ENCODE measurements around the gene IP6K3.

DNA sequence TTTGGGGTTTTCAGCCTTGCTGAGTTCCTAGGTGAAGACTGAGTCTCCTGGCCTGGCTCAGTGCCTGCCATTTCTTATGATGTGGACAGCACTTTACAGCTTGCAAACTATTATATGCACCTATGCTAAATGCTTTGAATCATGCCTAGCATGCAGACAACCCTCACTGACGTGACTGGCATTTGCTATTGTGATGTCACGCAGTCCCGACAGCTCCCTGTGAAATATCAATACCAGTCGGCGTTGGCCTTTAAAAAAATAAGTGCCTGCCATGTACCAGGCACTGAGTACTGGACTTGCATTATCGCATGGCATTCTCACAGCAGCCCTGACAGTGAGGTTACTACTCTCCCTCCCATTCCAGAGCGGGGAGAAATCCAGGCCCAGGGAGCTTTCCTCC is 70.7 kb downstream of the IP6K3 start:
- TF ChIP-seq, protein P1, sequence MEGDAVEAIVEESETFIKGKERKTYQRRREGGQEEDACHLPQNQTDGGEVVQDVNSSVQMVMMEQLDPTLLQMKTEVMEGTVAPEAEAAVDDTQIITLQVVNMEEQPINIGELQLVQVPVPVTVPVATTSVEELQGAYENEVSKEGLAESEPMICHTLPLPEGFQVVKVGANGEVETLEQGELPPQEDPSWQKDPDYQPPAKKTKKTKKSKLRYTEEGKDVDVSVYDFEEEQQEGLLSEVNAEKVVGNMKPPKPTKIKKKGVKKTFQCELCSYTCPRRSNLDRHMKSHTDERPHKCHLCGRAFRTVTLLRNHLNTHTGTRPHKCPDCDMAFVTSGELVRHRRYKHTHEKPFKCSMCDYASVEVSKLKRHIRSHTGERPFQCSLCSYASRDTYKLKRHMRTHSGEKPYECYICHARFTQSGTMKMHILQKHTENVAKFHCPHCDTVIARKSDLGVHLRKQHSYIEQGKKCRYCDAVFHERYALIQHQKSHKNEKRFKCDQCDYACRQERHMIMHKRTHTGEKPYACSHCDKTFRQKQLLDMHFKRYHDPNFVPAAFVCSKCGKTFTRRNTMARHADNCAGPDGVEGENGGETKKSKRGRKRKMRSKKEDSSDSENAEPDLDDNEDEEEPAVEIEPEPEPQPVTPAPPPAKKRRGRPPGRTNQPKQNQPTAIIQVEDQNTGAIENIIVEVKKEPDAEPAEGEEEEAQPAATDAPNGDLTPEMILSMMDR (IDR thresholded peaks at IDR 0.05) = no peak
- TF ChIP-seq, protein P2, sequence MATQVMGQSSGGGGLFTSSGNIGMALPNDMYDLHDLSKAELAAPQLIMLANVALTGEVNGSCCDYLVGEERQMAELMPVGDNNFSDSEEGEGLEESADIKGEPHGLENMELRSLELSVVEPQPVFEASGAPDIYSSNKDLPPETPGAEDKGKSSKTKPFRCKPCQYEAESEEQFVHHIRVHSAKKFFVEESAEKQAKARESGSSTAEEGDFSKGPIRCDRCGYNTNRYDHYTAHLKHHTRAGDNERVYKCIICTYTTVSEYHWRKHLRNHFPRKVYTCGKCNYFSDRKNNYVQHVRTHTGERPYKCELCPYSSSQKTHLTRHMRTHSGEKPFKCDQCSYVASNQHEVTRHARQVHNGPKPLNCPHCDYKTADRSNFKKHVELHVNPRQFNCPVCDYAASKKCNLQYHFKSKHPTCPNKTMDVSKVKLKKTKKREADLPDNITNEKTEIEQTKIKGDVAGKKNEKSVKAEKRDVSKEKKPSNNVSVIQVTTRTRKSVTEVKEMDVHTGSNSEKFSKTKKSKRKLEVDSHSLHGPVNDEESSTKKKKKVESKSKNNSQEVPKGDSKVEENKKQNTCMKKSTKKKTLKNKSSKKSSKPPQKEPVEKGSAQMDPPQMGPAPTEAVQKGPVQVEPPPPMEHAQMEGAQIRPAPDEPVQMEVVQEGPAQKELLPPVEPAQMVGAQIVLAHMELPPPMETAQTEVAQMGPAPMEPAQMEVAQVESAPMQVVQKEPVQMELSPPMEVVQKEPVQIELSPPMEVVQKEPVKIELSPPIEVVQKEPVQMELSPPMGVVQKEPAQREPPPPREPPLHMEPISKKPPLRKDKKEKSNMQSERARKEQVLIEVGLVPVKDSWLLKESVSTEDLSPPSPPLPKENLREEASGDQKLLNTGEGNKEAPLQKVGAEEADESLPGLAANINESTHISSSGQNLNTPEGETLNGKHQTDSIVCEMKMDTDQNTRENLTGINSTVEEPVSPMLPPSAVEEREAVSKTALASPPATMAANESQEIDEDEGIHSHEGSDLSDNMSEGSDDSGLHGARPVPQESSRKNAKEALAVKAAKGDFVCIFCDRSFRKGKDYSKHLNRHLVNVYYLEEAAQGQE (IDR thresholded peaks at IDR 0.05; ENCODE audit: low read depth, low read length) = no peak
- TF ChIP-seq POLR2AphosphoS5 (IDR thresholded peaks at IDR 0.05; ENCODE audit: low read depth, low read length) (no peak), FOXM1 (IDR thresholded peaks at IDR 0.05; ENCODE audit: low read depth) (no peak), MAX (IDR thresholded peaks at IDR 0.05; ENCODE audit: low read depth) (no peak), TAF1 (IDR thresholded peaks at IDR 0.05; ENCODE audit: borderline replicate concordance, low read depth, low read length) (no peak), RXRA (IDR thresholded peaks at IDR 0.05; ENCODE audit: borderline replicate concordance, low read depth) (no peak)
- TF ChIP-seq, protein P3, sequence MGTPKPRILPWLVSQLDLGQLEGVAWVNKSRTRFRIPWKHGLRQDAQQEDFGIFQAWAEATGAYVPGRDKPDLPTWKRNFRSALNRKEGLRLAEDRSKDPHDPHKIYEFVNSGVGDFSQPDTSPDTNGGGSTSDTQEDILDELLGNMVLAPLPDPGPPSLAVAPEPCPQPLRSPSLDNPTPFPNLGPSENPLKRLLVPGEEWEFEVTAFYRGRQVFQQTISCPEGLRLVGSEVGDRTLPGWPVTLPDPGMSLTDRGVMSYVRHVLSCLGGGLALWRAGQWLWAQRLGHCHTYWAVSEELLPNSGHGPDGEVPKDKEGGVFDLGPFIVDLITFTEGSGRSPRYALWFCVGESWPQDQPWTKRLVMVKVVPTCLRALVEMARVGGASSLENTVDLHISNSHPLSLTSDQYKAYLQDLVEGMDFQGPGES (IDR thresholded peaks at IDR 0.05; ENCODE audit: low read depth, low read length) = no peak

All from SK-N-SH (cell line).